T-helper 2 cell (primary cell): Measurements from ENCODE around the gene APCS.

Experiments
- DNase-seq, 5 experiments: peaks; one replicate each; pipeline versions ENCODE4 v3.0.0 to v3.0.0-alpha.2; 2012 to 2022
- total RNA-seq, 2 donors: gene quantifications; one replicate each; lab custom pipeline; 2026; lab: John Stamatoyannopoulos, UW

APCS gene
- total RNA-seq: 0 reads per million in 2 donors

- DNase-seq: no peak
These were observed at the start of gene APCS for GRCh38 chr1:159587461-159587951. TSS of gene APCS (plus strand) at chr1:159587826. CDS start at chr1:159587922, 96 bp downstream.

- DNase-seq: no peak
These were observed 39.5 kb upstream of the APCS start for GRCh38 chr1:159548126-159548525.

GRCh38 chr1:159554261-159554660 lies 33.4 kb upstream of the APCS start:
- DNase-seq: no peak

GRCh38 chr1:159554696-159555095 lies 32.9 kb upstream of the APCS start:
- no peak for DNase-seq

- no peak for DNase-seq
These were observed 30.7 kb upstream of the APCS start for GRCh38 chr1:159556931-159557369.

GRCh38 chr1:159560599-159560998 lies 27.0 kb upstream of the APCS start:
- no peak for DNase-seq

- DNase-seq: no peak
These were observed 26.1 kb upstream of the APCS start for GRCh38 chr1:159561497-159561896.

GRCh38 chr1:159562680-159563079 lies 24.9 kb upstream of the APCS start:
- DNase-seq: no peak

- no peak for DNase-seq
These were observed 10.2 kb upstream of the APCS start for GRCh38 chr1:159577446-159577845.

- no peak for DNase-seq
These were observed 7.3 kb upstream of the APCS start for GRCh38 chr1:159580340-159580739.

- DNase-seq: no peak
These were observed 6.2 kb upstream of the APCS start for GRCh38 chr1:159581422-159581821.

- no peak for DNase-seq
These were observed 3.1 kb upstream of the APCS start for GRCh38 chr1:159584536-159584935.

- no peak for DNase-seq
These were observed 4.4 kb downstream of the APCS start for GRCh38 chr1:159591981-159592380.

GRCh38 chr1:159594625-159595405 lies 7.2 kb downstream of the APCS start:
- no peak for DNase-seq

- DNase-seq: no peak
These were observed 10.6 kb downstream of the APCS start for GRCh38 chr1:159598196-159598595.

GRCh38 chr1:159600894-159601293 lies 13.3 kb downstream of the APCS start:
- DNase-seq: no peak

GRCh38 chr1:159602501-159602999 lies 14.9 kb downstream of the APCS start:
- DNase-seq: no peak

- no peak for DNase-seq
These were observed 24.7 kb downstream of the APCS start for GRCh38 chr1:159612211-159612885.

- no peak for DNase-seq
These were observed 45.3 kb downstream of the APCS start for GRCh38 chr1:159632922-159633321.
